Cardiac muscle cell (in vitro differentiated cells and primary cell): ENCODE measurements around the gene GRAMD1A. TPM values are rescaled to one million over a fixed set of nuclear protein-coding genes. Genes with fewer than 3 reads are reported as not detected.
"Not testable (repeated sequence)": the region's sequence is repeated elsewhere in the genome, so short reads cannot be mapped to it uniquely, and the experiment has no call there.

ENCODE experiments used
- DNase-seq, 2 donors: peaks; one replicate each; pipeline versions ENCODE4 v3.0.0 to v3.0.0-alpha.2; 2010 to 2017; ENCODE audit warnings: low read depth in 1 of 2, low spot score in 1 of 2
- H3K27ac ChIP-seq: fragments of 200-600 bp; sonication (generic); 2 replicates; pipeline ENCODE4 v1.5.1; 2016
- H3K27me3 ChIP-seq: fragments of 200-600 bp; sonication (generic); 2 replicates; pipeline ENCODE4 v1.6.0; 2016; ENCODE audit warnings: control low read depth
- H3K36me3 ChIP-seq: fragments of 200-600 bp; sonication (generic); 2 replicates; pipeline ENCODE4 v1.5.1; 2016; ENCODE audit warnings: control low read depth
- H3K4me1 ChIP-seq: fragments of 200-600 bp; sonication (generic); 2 replicates; pipeline ENCODE4 v1.8.1; 2017; ENCODE audit warnings: low read depth, mild to moderate bottlenecking, mixed run types
- H3K4me3 ChIP-seq: fragments of 200-600 bp; sonication (generic); 2 replicates; pipeline ENCODE4 v1.5.1; 2016; ENCODE audit warnings: mild to moderate bottlenecking
- H3K9me3 ChIP-seq: fragments of 200-600 bp; sonication (generic); 2 replicates; pipeline ENCODE4 v1.5.1; 2017; ENCODE audit warnings: low read depth, mild to moderate bottlenecking, control low read depth
- CTCF ChIP-seq: IDR thresholded peaks from 2 replicates; pipeline ENCODE4 v1.5.1; 2012; ENCODE audit warnings: low read depth, mild to moderate bottlenecking, low read length
- polyA plus RNA-seq: library from polyadenylated mRNA; unstranded; fragments of >200 nt; fragmentation: Nextera tagmentation; extraction: Ambion mirVana; gene quantifications from 2 replicates; pipeline ENCODE4 v1.2.1, GENCODE V29; 2016
- total RNA-seq: library from RNA; depleted of rRNA; stranded (reverse); fragments of >200 nt; gene quantifications from 2 replicates; pipeline ENCODE4 v1.2.3, GENCODE V29; 2016

The GRAMD1A gene
- total and polyA plus RNA-seq, 2 experiments from 2014 or later = 84.6 to 113 TPM

- no peak overlapping the region for H3K27ac ChIP-seq
- H3K36me3 ChIP-seq = no peaks in the 10 kb centered on the region
- peaks cover 9% of the 10 kb centered on the region for H3K4me1 ChIP-seq
- no peak for TF ChIP-seq CTCF
- no peaks in the 10 kb centered on the region for H3K27me3 ChIP-seq
- no peak for DNase-seq
- H3K4me3 ChIP-seq = no peak overlapping the region
- H3K9me3 ChIP-seq = peaks cover 3% of the 10 kb centered on the region
These were observed 35.5 kb upstream of the GRAMD1A start for GRCh38 chr19:34964598-34964997.

GRCh38 chr19:34965505-34965904 lies 34.6 kb upstream of the GRAMD1A start:
- H3K36me3 ChIP-seq, H3K4me3 ChIP-seq, H3K27me3 ChIP-seq, DNase-seq, H3K4me1 ChIP-seq, H3K27ac ChIP-seq, H3K9me3 ChIP-seq: not testable (repeated sequence)

GRCh38 chr19:34967551-34967950 lies 32.6 kb upstream of the GRAMD1A start:
- Histone ChIP-seq H3K27me3 (no peaks in the 10 kb centered on the region), H3K4me1 (peaks cover 4% of the 10 kb centered on the region), H3K27ac (no peak overlapping the region), H3K36me3 (no peaks in the 10 kb centered on the region), H3K9me3 (peaks cover 3% of the 10 kb centered on the region), H3K4me3 (no peak overlapping the region)
- no peak for TF ChIP-seq CTCF
- DNase-seq = no peak

GRCh38 chr19:34969721-34970120 lies 30.4 kb upstream of the GRAMD1A start:
- Histone ChIP-seq H3K4me3 (no peak overlapping the region), H3K4me1 (no peaks in the 10 kb centered on the region), H3K27me3 (no peaks in the 10 kb centered on the region), H3K36me3 (no peaks in the 10 kb centered on the region), H3K27ac (no peak overlapping the region), H3K9me3 (peaks cover 3% of the 10 kb centered on the region)
- TF ChIP-seq CTCF = no peak
- DNase-seq = no peak

- H3K9me3 ChIP-seq, H3K4me3 ChIP-seq: not testable (repeated sequence)
These were observed 29.8 kb upstream of the GRAMD1A start for GRCh38 chr19:34970185-34970780.

GRCh38 chr19:34972163-34972705 lies 27.9 kb upstream of the GRAMD1A start:
- no peak for DNase-seq
- Histone ChIP-seq H3K4me1 (no peaks in the 10 kb centered on the region), H3K4me3 (no peak overlapping the region), H3K27me3 (no peaks in the 10 kb centered on the region), H3K9me3 (no peaks in the 10 kb centered on the region), H3K27ac (no peak overlapping the region), H3K36me3 (no peaks in the 10 kb centered on the region)
- no peak for TF ChIP-seq CTCF

More at GRCh38 chr19:34970185-34970780, 29.8 kb upstream of the GRAMD1A start:
- H3K36me3 ChIP-seq, H3K27ac ChIP-seq, DNase-seq, H3K4me1 ChIP-seq, H3K27me3 ChIP-seq: not testable (repeated sequence)
